Adrenal gland (tissue), 12 donors: Measurements from ENCODE around the gene DIAPH3. TPM values are rescaled to one million over a fixed set of nuclear protein-coding genes. Genes with fewer than 3 reads are reported as not detected.

Experiments used
- DNase-seq, 7 donors: peaks; one replicate each; pipeline ENCODE4 v3.0.0-alpha.2; 2019 to 2020
- H3K27ac ChIP-seq, 5 donors: fragments of 200-600 bp; sonication (generic) in 4 of 5; 1 replicate in 3 of 5; 2 replicates in 2 of 5; pipeline versions ENCODE4 v1.5.1 to v1.8.0; 2016 to 2020; ENCODE audit warnings: mild to moderate bottlenecking in 1 of 5
- H3K27me3 ChIP-seq: fragments of 200-600 bp; 2 replicates; pipeline ENCODE4 v1.8.0; 2021
- H3K36me3 ChIP-seq, 2 donors: fragments of 200-600 bp; replicated peaks in 1 of 2; 1 replicate in 1 of 2; 2 replicates in 1 of 2; pipeline versions ENCODE4 v1.5.1 to v1.8.0; 2018 to 2022
- H3K4me1 ChIP-seq, 2 donors: fragments of 200-600 bp; replicated peaks in 1 of 2; 1 replicate in 1 of 2; 2 replicates in 1 of 2; pipeline versions ENCODE4 v1.5.1 to v1.8.0; 2018 to 2021
- H3K4me3 ChIP-seq, 4 donors: fragments of 200-600 bp; sonication (generic) in 3 of 4; one replicate each; pipeline ENCODE4 v1.5.1; 2016 to 2018
- H3K9me3 ChIP-seq, 3 donors: fragments of 200-600 bp; sonication (generic) in 1 of 3; replicated peaks in 1 of 3; 1 replicate in 2 of 3; 2 replicates in 1 of 3; pipeline versions ENCODE4 v1.5.1 to v1.8.0; 2016 to 2021
- POLR2A ChIP-seq, 2 donors: fragments of 450-650 bp; IDR thresholded peaks; one replicate each; pipeline ENCODE4 v1.6.1; 2017; ENCODE audit warnings: antibody characterized with exemption in 2 of 2, mild to moderate bottlenecking in 2 of 2, moderate library complexity in 1 of 2
- WGBS, 4 donors: extraction: QIAGEN DNeasy Blood & Tissue Kit in 2 of 4; methylation state at CpG; one replicate each; pipeline versions ENCODE4 v1.1.5 to v1.1.7; 2013 to 2017; 5-methylcytosine and 5-hydroxymethylcytosine counted together
- intact Hi-C, 2 donors: fragments of 100-400 bp; cut with DNase I; formaldehyde crosslinking; loops; one replicate each; pipeline versions ENCODE4 v1.14.1 to v1.15.0; 2022 to 2023
- polyA plus RNA-seq, 3 donors: library from polyadenylated mRNA; stranded (reverse); fragments of 200-250 nt in 2 of 3; fragments of 350-450 nt in 1 of 3; fragmentation: Illumina TruSeq in 1 of 3; extraction: RNeasy Lipid Tissue Mini Kit (QIAGEN cat#74804) in 1 of 3; gene quantifications; one replicate each; pipeline ENCODE4 v1.2.3, GENCODE V29; 2013 to 2014
- total RNA-seq, 9 donors: library from RNA; depleted of rRNA in 4 of 9; stranded (reverse); fragments of >200 nt in 4 of 9; fragments of 120-200 nt in 1 of 9; fragmentation: NEBNext Ultra II Directional in 1 of 9; extraction: Animal tissue kit (Norgen Biotek cat#: 25700) in 1 of 9; gene quantifications; one replicate each; pipeline versions ENCODE4 v1.1.0 to v1.2.4, GENCODE V29; 2013 to 2023
- TF ChIP-seq, protein P1 (sequence below), 6 experiments: fragments of 450-650 bp in 4 of 6; fragments of 200-600 bp in 2 of 6; sonication (generic) in 1 of 6; IDR thresholded peaks; 1 replicate in 5 of 6; 2 replicates in 1 of 6; pipeline versions ENCODE4 v1.5.1 to v1.8.0; 2016 to 2021; ENCODE audit warnings: antibody characterized with exemption in 6 of 6, mild to moderate bottlenecking in 2 of 6, moderate library complexity in 1 of 6
- donor health status: healthy with polysubstance abuse.
- donor health status: Bipolar disorder and iron deficiency.
- donor health status: DM: yes; HTN: yes; CAD: no.
- donor health status: DM: no; HTN: no; CAD: no.
- donor health status: DM: no; HTN: no; CAD: no.
- donor health status: DM: yes; HTN: yes; CAD: no.

Gene DIAPH3
- total and polyA plus RNA-seq, 12 donors = 0.07 to 4.2 (median 0.42) TPM; not detected in 3

DNA sequence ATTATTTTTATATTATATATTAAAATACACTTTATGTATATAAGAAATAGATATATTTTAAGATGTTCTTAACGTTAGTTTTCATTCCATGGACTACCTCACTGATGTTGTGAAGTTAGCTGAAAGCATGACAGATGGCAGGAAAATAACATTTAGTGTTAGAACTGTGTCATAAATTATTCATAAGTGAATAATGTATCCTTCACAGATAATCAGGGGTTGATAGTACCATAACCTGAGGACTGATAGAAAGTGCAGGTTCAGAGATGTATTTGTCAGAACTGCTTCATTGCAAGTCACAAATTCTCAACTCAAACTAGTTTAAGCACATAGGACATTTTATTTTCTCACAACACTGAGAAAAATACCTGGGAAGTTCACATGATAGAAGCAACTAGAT is 14.6 kb upstream of the DIAPH3 start:
- Histone ChIP-seq H3K4me3 (no peak overlapping the region), H3K4me1 (no peaks in the 10 kb centered on the region), H3K27ac (no peak overlapping the region), H3K9me3 (no peaks in the 10 kb centered on the region), H3K27me3 (no peaks in the 10 kb centered on the region), H3K36me3 (no peaks in the 10 kb centered on the region)
- intact Hi-C loops = no loop called here
- WGBS, 4 donors = 78 to 91% (median 86%) methylated on average over 1 of the region's 1 CpG
- DNase-seq = no peak
- no peak for TF ChIP-seq POLR2A (IDR thresholded peaks at IDR 0.05)
- TF ChIP-seq, protein P1, sequence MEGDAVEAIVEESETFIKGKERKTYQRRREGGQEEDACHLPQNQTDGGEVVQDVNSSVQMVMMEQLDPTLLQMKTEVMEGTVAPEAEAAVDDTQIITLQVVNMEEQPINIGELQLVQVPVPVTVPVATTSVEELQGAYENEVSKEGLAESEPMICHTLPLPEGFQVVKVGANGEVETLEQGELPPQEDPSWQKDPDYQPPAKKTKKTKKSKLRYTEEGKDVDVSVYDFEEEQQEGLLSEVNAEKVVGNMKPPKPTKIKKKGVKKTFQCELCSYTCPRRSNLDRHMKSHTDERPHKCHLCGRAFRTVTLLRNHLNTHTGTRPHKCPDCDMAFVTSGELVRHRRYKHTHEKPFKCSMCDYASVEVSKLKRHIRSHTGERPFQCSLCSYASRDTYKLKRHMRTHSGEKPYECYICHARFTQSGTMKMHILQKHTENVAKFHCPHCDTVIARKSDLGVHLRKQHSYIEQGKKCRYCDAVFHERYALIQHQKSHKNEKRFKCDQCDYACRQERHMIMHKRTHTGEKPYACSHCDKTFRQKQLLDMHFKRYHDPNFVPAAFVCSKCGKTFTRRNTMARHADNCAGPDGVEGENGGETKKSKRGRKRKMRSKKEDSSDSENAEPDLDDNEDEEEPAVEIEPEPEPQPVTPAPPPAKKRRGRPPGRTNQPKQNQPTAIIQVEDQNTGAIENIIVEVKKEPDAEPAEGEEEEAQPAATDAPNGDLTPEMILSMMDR (IDR thresholded peaks at IDR 0.05) = no peak

DNA sequence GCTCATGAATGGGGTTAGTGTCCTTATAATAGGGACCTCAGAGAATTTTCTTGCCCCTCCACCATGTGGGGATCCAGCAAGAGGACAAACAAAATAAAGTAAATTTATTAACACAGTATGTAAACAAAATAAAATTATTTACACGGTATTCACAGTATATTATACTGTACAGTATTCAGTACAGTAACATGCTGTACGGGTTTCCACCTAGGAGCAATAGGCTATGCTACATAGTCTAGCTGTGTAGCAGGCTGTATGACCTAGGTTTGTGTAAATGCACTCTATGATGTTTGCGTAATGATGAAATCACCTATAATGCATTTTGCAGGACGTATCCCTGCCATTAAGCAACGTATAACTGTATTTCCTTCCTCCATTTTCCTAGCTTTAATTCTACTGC is 11.8 kb upstream of the DIAPH3 start:
- no peak overlapping the region for H3K4me3 ChIP-seq
- 75 to 88% (median 85%) methylated on average over 5 of the region's 5 CpGs for WGBS, 4 donors
- H3K27me3 ChIP-seq = no peaks in the 10 kb centered on the region
- H3K36me3 ChIP-seq = no peaks in the 10 kb centered on the region
- TF ChIP-seq POLR2A (IDR thresholded peaks at IDR 0.05) = no peak
- TF ChIP-seq, protein P1 (IDR thresholded peaks at IDR 0.05) = no peak
- no peak overlapping the region for H3K27ac ChIP-seq
- no peak for DNase-seq
- intact Hi-C loops = no loop called here
- peaks cover 0 to 4% of the 10 kb centered on the region in 2 donors for H3K4me1 ChIP-seq
- no peaks in the 10 kb centered on the region for H3K9me3 ChIP-seq

DNA sequence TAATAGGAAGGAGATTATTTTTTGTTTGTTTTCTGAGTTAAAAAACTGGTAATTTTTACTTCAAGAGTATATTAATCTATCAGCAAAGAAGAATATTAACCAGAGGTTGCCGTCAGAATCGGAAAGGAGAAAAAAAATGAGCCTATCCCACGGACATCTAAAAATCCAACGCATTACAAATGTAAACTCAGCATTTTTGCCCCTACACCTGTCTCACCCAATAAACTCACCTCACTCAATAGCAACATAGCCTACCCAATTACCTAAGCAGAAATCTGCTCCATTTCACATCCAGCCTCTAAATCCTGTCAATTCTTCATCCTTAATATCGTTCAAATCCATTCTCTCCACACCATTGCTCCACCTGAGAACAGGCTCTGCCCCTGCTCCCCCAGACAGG is 10.4 kb upstream of the DIAPH3 start:
- H3K27me3 ChIP-seq = no peaks in the 10 kb centered on the region
- no peak for TF ChIP-seq POLR2A (IDR thresholded peaks at IDR 0.05)
- TF ChIP-seq, protein P1 (IDR thresholded peaks at IDR 0.05) = no peak
- H3K9me3 ChIP-seq = no peaks in the 10 kb centered on the region
- WGBS, 4 donors = 76 to 88% (median 86%) methylated on average over 5 of the region's 5 CpGs
- no peaks in the 10 kb centered on the region for H3K36me3 ChIP-seq
- H3K4me1 ChIP-seq = peaks cover 0 to 4% of the 10 kb centered on the region in 2 donors
- no peak for DNase-seq
- H3K4me3 ChIP-seq = no peak overlapping the region
- intact Hi-C loops = no loop called here
- H3K27ac ChIP-seq = no peak overlapping the region

DNA sequence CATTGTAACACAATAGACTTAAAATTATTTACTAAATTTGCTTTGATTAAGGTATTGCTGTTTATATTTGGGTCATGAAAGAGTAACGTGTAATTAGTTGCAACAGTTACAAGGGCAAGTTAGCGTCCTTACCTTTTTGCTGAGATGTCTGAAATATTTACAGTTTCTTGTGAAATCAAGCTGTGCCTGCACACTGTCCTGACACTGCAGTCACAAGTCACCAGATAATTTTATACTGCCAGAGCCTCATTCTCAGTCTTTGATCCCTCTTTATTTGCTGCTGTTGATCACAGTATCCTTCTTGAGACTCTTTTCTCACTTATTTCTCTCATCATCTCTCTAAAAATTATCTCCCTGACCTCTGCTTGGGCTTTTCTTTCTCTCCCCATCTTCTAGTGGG is 8.4 kb upstream of the DIAPH3 start:
- intact Hi-C loops = no loop called here
- WGBS, 4 donors = 61 to 81% (median 65%) methylated on average over 2 of the region's 2 CpGs
- Histone ChIP-seq H3K4me3 (no peak overlapping the region), H3K27ac (no peak overlapping the region), H3K9me3 (no peaks in the 10 kb centered on the region), H3K36me3 (no peaks in the 10 kb centered on the region), H3K27me3 (no peaks in the 10 kb centered on the region), H3K4me1 (peaks cover 0 to 4% of the 10 kb centered on the region in 2 donors)
- no peak for TF ChIP-seq POLR2A (IDR thresholded peaks at IDR 0.05)
- TF ChIP-seq, protein P1 (IDR thresholded peaks at IDR 0.05) = no peak
- no peak for DNase-seq
